Measurements from ENCODE around the gene ENO3. TPM values are rescaled to one million over a fixed set of nuclear protein-coding genes. Genes with fewer than 3 reads are reported as not detected.
A peak's percentile ranks its signal among the peaks of the same experiment; 100 is the strongest.

Gene ENO3
- total RNA-seq, 1 experiment from 2014 or later = 24.6 TPM

GRCh38 chr17:4941319-4941610, 9.7 kb upstream of the ENO3 start (continued):
- TF ChIP-seq, protein P1, sequence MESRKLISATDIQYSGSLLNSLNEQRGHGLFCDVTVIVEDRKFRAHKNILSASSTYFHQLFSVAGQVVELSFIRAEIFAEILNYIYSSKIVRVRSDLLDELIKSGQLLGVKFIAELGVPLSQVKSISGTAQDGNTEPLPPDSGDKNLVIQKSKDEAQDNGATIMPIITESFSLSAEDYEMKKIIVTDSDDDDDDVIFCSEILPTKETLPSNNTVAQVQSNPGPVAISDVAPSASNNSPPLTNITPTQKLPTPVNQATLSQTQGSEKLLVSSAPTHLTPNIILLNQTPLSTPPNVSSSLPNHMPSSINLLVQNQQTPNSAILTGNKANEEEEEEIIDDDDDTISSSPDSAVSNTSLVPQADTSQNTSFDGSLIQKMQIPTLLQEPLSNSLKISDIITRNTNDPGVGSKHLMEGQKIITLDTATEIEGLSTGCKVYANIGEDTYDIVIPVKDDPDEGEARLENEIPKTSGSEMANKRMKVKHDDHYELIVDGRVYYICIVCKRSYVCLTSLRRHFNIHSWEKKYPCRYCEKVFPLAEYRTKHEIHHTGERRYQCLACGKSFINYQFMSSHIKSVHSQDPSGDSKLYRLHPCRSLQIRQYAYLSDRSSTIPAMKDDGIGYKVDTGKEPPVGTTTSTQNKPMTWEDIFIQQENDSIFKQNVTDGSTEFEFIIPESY (IDR thresholded peaks at IDR 0.05; ENCODE audit: extremely low read depth, insufficient replicate concordance, low read length) = no peak

DNA sequence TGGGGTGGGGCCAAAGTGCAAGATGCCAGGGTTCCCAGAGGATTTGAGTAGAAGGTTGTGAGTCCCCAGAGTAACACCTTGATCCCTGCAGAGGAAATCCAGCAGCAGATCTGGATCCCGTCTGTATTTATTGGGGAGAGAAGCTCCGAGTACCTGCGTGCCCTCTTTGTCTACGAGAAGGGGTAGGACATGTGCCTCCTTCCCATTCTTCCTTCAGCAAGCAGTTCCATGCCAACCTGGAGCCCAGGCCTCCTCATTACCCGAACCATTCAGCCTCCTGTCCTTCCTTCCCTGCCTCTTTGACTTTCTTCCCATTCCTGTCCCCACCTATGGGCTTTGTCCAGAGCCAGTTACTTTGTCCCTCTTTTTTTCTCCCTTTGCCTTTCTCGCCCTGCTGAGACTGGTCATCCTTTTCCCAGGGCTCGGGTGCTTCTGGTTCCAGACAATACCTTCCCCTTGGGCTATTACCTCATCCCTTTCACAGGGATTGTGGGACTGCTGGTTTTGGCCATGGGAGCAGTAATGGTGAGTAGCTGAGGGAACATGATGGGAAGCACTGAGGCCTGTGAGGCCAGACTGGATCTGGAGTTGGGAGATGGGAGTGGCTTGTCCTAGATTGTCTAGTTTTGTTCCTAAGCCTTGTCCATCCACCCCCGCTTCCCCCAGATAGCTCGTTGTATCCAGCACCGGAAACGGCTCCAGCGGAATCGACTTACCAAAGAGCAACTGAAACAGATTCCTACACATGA, 8.0 kb upstream of the ENO3 start:
- H4K20me1 ChIP-seq (ENCODE audit: insufficient read depth) = peaks cover 12% of the 10 kb centered on the region; the same call in 1 of the 2 replicates
- H3K4me2 ChIP-seq (ENCODE audit: low read length) = no peak overlapping the region
- no peak overlapping the region for H2AFZ ChIP-seq (ENCODE audit: low read depth, low read length, poor library complexity, severe bottlenecking)
- 0 out of 2 replicates have a peak overlapping the region, but pooled peaks have one; percentile 15 for H3K27ac ChIP-seq (ENCODE audit: low read depth, low read length)
- no TSS peak for BruUV-seq (replicated peaks)
- H3K27me3 ChIP-seq (ENCODE audit: insufficient read depth, low read length) = no peaks in the 10 kb centered on the region
- H3K79me2 ChIP-seq (ENCODE audit: insufficient read depth, low read length) = peaks cover 91% of the 10 kb centered on the region
- intact Hi-C loops (cut with micrococcal nuclease) = no loop called here
- peaks cover 28 to 56% of the 10 kb centered on the region in 2 experiments for H3K4me1 ChIP-seq (ENCODE audit: control insufficient read depth in 1 of 2, insufficient read depth in 2 of 2, low read length in 2 of 2)
- ChIA-PET CTCF (no interaction called here), POLR2A (interaction anchor here (2.0 kb wide), 1 partner anchor 25 kb away, joined by 5 read pairs; the partner anchor contains the start of gene SPAG7), RAD21 (ENCODE audit: low non-redundant PET in 1 of 2, low total read pairs in 2 of 2, uncharacterized antibody in 2 of 2, unreplicated experiment in 2 of 2) (no interaction called here)
- ATAC-seq (no peak), DNase-seq (ENCODE audit: low read depth, low spot score) (no peak)
- no peaks in the 10 kb centered on the region for H3K9me2 ChIP-seq (ENCODE audit: insufficient read depth)
- no peaks in the 10 kb centered on the region for H3K9me3 ChIP-seq (ENCODE audit: control insufficient read depth in 1 of 2, insufficient read depth in 1 of 2, low read depth in 1 of 2, low read length in 2 of 2)
- TF ChIP-seq CBX3 (IDR thresholded peaks at IDR 0.05; ENCODE audit: low read depth) = no peak
- peak; percentile 37; the same call in 1 of the 2 replicates for TF ChIP-seq POLR2AphosphoS5 (IDR thresholded peaks at IDR 0.05; ENCODE audit: low read depth, low read length)
- no peak overlapping the region for H3K9ac ChIP-seq (ENCODE audit: low read length)
- H3K4me3 ChIP-seq (replicated peaks in 1 of 2; ENCODE audit: low read depth in 1 of 2, low read length in 2 of 2) = no peak overlapping the region
- H3K36me3 ChIP-seq (ENCODE audit: control insufficient read depth in 1 of 2, insufficient read depth in 2 of 2, low read length in 2 of 2) = peaks cover 9 to 32% of the 10 kb centered on the region in 2 experiments; a peak in 2 of 4 replicates

- ChIA-PET RAD21 (ENCODE audit: low non-redundant PET in 1 of 2, low total read pairs in 2 of 2, uncharacterized antibody in 2 of 2, unreplicated experiment in 2 of 2) (no interaction called here), POLR2A (interaction anchor here (0.5 to 2.0 kb wide), 2 partner anchors 23 to 261 kb away, joined by 3 to 5 read pairs; partner anchors contain the start of gene SPAG7), CTCF (no interaction called here)
- Histone ChIP-seq H3K27me3 (ENCODE audit: insufficient read depth, low read length) (no peaks in the 10 kb centered on the region), H3K9me2 (ENCODE audit: insufficient read depth) (no peaks in the 10 kb centered on the region), H4K20me1 (ENCODE audit: insufficient read depth) (peaks cover 12% of the 10 kb centered on the region; the same call in 1 of the 2 replicates), H3K79me2 (ENCODE audit: insufficient read depth, low read length) (peaks cover 86% of the 10 kb centered on the region), H3K9ac (ENCODE audit: low read length) (peak overlapping the region; percentile 97; the same call in 1 of the 2 replicates), H3K4me3 (replicated peaks in 1 of 2; ENCODE audit: low read depth in 1 of 2, low read length in 2 of 2) (no peak overlapping the region), H2AFZ (ENCODE audit: low read depth, low read length, poor library complexity, severe bottlenecking) (no peak overlapping the region), H3K27ac (ENCODE audit: low read depth, low read length) (peak overlapping the region; percentile 65), H3K4me2 (ENCODE audit: low read length) (no peak overlapping the region), H3K36me3 (ENCODE audit: control insufficient read depth in 1 of 2, insufficient read depth in 2 of 2, low read length in 2 of 2) (peaks cover 9 to 25% of the 10 kb centered on the region in 2 experiments; a peak in 2 of 4 replicates), H3K4me1 (ENCODE audit: control insufficient read depth in 1 of 2, insufficient read depth in 2 of 2, low read length in 2 of 2) (peaks cover 28 to 52% of the 10 kb centered on the region in 2 experiments), H3K9me3 (ENCODE audit: control insufficient read depth in 1 of 2, insufficient read depth in 1 of 2, low read depth in 1 of 2, low read length in 2 of 2) (no peaks in the 10 kb centered on the region)
- no peak for DNase-seq (ENCODE audit: low read depth, low spot score)
- ATAC-seq = no peak
- no TSS peak for BruUV-seq (replicated peaks)
- intact Hi-C loops (cut with micrococcal nuclease) = no loop called here
- TF ChIP-seq FOSL1 (IDR thresholded peaks at IDR 0.05; ENCODE audit: low read depth) (no peak), RAD21 (IDR thresholded peaks at IDR 0.05; ENCODE audit: low read depth) (no peak), JUND (IDR thresholded peaks at IDR 0.05) (peak; percentile 16; the same call in 1 of the 2 replicates), SIN3A (IDR thresholded peaks at IDR 0.05; ENCODE audit: low read depth) (no peak), ELF1 (IDR thresholded peaks at IDR 0.05; ENCODE audit: borderline replicate concordance, low read depth) (no peak), EZH2 (IDR thresholded peaks at IDR 0.05) (no peak), TCF7L2 (IDR thresholded peaks at IDR 0.05; ENCODE audit: borderline replicate concordance, extremely low read depth, insufficient read depth, insufficient read length) (no peak), POLR2AphosphoS5 (IDR thresholded peaks at IDR 0.05; ENCODE audit: low read depth, low read length) (peak; percentile 41; the same call in 1 of the 2 replicates), MAX (IDR thresholded peaks at IDR 0.05) (no peak), SP1 (IDR thresholded peaks at IDR 0.05; ENCODE audit: low read depth) (no peak)
- TF ChIP-seq, protein P2, sequence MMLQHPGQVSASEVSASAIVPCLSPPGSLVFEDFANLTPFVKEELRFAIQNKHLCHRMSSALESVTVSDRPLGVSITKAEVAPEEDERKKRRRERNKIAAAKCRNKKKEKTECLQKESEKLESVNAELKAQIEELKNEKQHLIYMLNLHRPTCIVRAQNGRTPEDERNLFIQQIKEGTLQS (IDR thresholded peaks at IDR 0.05) = no peak
- TF ChIP-seq, protein P1 (IDR thresholded peaks at IDR 0.05; ENCODE audit: extremely low read depth, insufficient replicate concordance, low read length) = no peak
Measured at GRCh38 chr17:4944163-4944553, 6.8 kb upstream of the ENO3 start.
